ENCODE measurements around the gene NCS1.
"Not testable (repeated sequence)": the region's sequence is repeated elsewhere in the genome, so short reads cannot be mapped to it uniquely, and the experiment has no call there.

NCS1 gene

DNA sequence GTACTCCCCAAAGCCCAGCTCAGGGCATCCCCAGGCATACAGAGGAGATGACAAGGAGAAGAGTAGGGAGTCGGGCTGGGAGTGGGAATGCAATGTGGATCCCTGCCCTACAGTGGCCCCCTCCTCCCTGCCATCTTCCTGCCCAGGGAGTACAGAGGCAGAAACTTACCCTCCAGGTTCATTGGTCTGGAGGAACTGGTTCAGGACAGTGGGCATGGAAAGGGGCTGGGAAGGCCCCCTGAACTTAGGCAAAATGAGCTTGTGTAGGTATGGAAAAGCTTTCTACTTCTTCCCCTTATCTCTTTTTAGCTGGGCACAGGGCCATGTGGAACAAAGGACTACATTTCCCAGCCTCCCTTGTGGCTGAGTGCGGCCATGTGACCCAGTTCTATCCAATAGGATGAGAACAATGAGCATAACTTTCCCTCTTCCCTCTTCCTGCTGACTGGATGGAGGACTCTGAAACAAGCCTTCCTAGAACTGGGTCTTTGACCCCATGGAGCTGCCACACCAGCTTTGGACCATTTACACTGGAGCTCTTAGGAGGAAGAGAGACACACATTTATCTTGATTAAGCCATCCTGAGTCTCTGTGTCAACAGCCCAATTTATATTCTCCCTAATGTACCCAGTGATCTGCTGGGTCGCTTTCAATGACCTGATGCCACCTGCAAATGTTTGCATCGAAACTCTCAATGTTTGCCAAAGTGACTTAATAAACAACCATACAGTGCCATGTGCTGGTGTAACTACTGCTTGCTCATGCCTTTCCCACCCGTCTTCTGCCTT, 68.4 kb downstream of the NCS1 start:
- no peak for DNase-seq

DNA sequence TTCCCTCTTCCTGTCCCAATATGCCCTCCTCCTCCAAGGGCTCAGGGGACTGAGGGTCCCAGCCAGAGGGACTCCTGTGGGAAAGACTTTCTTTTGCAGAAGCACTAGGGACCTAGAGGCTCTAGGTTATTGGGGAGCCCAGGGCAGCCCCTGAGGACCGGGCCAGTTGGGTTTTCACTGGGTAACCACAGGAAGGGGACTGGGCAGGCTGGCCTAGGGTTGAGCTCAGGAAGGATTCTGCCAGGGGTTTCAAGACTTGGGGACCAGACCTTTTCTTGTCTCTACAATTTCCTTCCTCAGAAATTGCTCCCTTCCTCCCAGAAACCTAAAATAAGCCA, 69.0 kb downstream of the NCS1 start:
- DNase-seq: no peak

DNA sequence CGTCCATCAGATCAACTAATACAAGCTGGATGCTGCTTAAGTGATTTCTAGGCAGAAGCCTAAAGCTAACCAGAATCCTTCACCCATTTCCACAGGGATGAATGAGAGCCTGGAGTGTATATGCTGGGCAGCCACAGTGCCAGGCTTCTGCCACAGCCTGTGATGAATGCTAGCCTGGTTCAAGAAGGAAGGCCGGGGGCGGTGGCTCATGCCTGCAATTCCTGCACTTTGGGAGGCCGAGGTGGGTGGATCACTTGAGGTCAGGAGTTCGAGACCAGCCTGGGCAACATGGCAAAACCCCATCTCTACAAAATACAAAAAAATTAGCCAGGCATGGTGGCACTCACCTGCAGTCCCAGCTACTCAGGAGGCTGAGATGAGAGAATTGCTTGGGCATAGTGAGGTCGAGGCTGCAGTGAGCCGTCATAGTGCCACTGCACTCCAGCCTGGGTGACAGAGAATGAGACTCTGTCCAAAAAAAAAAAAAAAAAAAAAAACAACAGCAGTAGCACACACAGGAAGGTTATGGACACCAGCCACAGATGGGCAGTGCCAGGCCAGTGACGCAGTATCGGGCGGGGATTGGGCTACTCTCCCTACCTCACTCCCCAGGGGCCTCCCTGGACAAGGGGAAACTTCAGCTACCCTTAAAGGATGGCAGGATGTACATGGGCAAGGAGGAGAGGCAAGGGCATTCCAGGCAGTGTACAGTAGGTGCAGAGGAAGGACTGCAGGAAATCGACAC, 70.2 kb downstream of the NCS1 start:
- DNase-seq: no peak

- DNase-seq: no peak
Observed at GRCh38 chr9:130243015-130243881, 71.0 kb downstream of the NCS1 start.

GRCh38 chr9:130243882-130244170, 71.6 kb downstream of the NCS1 start:
- DNase-seq: no peak

GRCh38 chr9:130244548-130245165, 72.5 kb downstream of the NCS1 start:
- DNase-seq: no peak

GRCh38 chr9:130245474-130245873, 73.3 kb downstream of the NCS1 start:
- DNase-seq: no peak

DNA sequence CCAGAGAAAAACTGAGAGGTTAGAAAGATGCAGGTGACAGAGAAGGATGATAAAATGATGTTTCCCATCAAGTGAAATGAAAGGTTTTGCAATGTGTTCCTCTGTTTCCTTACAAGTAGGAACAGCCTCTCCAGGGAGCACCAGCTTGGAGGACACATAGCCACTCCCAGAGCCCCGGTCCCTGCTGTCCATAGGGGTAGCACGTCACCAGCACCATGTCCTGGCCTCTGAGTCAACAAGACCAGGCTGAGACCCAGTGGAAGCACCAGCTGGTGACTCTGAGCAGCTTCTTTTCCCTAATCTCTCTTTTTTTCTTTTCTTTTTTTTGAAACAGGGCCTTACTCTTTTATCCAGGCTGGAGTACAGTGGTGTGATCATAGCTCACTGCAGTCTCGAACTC, 73.9 kb downstream of the NCS1 start:
- no peak for DNase-seq

DNA sequence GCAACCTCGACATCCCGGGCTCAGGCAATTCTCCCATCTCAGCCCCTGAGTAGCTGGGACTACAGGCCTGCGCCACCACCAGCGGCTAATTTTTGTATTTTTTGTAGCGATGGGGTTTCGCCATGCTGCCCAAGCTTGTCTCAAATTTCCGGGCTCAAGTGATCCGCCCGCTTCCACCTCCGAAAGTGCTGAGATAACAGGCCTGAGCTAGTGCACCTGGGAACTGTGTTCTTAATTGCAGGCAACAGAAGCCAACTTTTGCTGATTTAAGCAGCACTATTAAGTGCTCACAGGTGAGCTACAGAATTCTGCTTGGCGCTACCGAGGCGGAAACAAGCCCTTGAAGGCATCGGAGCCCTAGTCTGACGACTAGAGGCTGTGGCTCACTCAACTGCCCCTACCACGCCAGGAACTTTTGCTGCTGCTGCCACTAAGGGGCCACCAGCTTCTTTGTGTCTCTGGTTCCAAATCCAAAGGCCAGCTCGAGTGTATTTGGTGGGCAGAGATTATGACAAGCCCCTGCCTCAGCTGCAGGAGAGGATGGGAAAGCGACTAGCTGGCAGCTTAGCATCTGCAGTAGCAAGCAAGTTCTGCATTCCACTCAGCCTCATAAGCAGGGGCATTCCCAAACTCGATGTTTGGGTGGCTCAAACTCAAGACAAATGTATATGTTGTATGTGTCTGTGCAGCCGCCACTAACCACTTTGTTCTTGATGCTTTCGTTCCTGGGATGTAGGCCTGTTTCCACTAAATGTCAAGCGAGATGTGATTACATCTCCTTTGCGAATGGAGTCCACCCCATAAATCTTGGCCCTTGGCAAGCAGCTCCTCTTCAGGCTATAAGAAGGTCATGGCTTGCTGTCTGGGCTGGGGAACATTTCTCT, 82.8 kb downstream of the NCS1 start:
- no peak for DNase-seq

DNA sequence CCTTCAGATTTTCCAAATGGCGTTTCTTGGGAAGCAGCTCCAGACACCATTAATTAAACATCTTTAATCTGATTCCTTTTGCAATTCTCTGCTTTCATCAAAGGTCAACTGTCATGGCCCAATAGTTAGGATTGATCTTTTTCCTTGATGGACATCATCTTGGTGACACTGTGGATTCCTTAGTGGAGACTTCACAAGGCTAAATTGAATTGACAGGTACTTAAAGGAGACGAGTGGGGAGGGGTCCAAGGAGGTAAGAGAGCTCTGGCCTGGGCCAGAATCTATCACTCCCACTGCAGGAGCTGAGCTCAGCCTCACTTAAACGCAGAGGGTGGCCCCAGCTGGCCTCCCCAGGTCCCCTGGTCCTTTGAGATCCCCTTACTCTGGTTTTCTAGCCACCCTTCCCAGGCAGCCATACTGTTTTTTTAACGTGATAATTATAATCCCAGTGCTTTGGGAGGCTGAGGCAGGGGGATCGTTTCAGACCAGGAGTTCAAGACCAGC, 83.5 kb downstream of the NCS1 start:
- DNase-seq: no peak

- no peak for DNase-seq
Observed at GRCh38 chr9:130256644-130257043, 84.4 kb downstream of the NCS1 start.

DNA sequence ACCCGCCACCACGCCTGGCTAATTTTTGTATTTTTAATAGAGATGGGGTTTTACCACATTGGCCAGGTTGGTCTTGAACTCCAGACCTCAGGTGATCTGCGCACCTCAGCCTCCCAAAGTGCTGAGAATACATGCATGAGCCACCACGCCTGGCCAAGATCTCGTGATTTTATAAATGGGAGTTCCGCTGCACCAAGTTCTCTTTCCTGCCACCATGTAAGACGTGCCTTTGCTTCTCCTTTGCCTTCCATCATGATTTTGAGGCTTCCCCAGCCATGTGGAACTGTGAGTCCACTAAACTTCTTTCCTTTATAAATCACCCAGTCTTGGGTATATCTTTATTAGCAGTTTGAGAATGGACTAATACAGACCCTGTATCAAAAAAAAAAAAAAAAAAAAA, 85.9 kb downstream of the NCS1 start:
- not testable (repeated sequence) for DNase-seq

DNA sequence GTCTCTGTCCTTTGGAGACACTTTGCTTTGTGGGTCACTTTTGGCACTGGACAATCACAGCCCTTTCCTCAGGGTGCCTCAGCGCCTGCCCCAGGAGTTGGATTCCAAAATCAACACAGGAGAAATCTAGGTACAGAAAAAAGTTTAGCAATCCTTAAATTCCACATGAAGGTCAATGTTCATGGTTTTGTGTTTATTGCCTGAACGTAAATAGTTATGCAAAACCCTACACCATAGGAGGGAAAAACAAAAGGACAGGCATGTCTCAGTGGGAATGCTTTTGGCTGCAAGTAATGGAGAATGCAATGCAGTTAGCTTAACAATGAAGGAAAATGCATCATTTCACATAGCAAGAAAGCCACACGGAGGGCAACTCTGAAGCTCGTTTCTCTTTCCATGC, 86.8 kb downstream of the NCS1 start:
- no peak for DNase-seq

- no peak for DNase-seq
Observed at GRCh38 chr9:130260816-130261765, 88.9 kb downstream of the NCS1 start.

DNA sequence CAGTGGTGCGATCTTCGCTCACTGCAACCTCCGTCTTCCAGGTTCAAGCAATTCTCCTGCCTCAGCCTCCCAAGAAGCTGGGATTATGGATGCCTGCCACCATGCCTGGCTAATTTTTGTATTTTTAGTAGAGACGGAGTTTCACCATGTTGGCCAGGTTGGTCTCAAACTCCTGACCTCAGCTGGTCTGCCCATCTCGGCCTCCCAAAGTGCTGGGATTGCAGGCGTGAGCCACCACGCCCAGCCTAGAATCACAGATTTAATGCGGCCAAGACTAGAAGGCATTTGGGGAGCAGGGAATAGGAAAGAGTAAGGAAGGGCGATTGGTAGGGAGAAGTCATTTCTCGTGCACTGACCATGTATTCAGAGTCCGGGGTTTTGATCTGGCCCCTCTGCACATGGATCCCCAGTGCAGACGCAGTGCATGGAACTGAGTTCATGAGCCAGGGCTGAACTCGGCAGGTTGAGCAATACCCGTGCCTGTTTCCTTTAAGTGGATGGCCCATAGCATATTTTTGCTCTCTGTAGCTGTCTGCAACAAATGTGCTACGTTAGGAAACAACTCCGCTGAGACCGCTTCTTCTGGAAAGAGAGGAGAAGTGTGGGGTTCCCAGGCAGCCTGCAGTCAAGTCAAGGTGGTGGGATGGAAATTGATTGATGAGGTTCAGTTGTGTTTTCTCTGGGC, 90.0 kb downstream of the NCS1 start:
- DNase-seq: no peak

- no peak for DNase-seq
Observed at GRCh38 chr9:130262771-130263170, 90.6 kb downstream of the NCS1 start.

GRCh38 chr9:130263601-130264413, 91.6 kb downstream of the NCS1 start:
- no peak for DNase-seq

GRCh38 chr9:130264414-130265350, 92.5 kb downstream of the NCS1 start:
- DNase-seq: no peak

All from activated gamma-delta T cell (primary cell).